HG03378 (cell line): ENCODE data around the gene GALNT2.

Experiments used
- ATAC-seq: cut with Tn5 transposase; IDR thresholded peaks from one replicate; pipeline ENCODE4 v1.9.1; 2021; ENCODE audit warnings: mild to moderate bottlenecking, moderate library complexity; ENCODE audit not compliant: unreplicated experiment

GALNT2 gene

DNA sequence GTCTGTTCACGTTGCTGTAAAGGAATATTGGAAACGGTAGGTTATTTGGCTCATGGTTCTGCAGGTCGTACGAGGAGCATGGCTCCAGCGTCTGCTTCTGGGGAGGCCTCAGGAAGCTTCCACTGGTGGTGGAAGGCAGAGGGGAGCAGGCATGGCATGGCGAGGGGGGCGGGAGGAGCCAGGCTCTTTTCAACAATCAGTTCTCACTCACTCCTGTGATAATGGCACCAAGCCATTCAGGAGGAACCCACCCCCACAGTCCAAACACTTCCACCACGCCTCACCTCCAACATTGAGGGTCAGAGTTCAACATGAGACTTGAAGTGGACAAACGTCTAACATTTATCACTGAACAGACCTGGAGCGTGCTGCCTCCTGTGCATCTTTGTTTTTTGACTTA is 217.9 kb downstream of the GALNT2 start:
- ATAC-seq = no peak

- ATAC-seq = no peak
These were observed 218.3 kb downstream of the GALNT2 start for GRCh38 chr1:230285351-230285750.

- ATAC-seq = no peak
These were observed 219.3 kb downstream of the GALNT2 start for GRCh38 chr1:230286166-230286889.

- no peak for ATAC-seq
These were observed 219.8 kb downstream of the GALNT2 start for GRCh38 chr1:230286890-230287269.

DNA sequence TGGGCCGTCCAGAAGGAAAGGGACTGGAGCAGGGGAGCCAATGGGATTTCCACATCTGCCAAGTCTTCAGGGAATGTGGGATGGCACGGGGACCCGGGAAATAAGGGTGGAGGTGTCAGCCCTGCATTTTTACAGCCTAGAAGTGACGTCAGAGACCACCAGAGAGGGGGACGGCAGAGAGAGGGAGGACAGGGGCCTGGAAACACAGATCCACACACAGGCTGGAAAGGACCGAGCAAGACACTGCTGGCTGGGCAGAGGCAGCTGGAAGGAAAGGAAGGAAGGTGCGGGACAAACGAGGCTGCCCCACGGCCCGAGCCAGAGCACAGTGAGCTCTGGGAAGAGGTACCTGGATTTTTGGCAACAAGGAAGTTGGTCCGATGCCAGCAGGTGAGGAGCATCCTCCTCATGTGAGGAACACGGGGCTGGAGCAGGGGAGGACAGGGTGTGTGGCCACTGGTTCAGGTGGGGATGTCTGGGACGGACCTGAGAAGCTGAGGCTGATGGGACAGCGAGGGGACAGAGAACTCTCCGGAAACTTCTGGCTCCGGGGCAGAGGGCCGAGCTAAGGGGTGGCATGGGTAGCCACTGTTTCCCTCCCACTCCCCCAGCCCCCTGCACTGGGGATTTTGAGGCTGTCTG is 220.8 kb downstream of the GALNT2 start:
- no peak for ATAC-seq

GRCh38 chr1:230288641-230289349 is 221.8 kb downstream of the GALNT2 start:
- no peak for ATAC-seq

GRCh38 chr1:230289350-230289644 is 222.3 kb downstream of the GALNT2 start:
- ATAC-seq = no peak

DNA sequence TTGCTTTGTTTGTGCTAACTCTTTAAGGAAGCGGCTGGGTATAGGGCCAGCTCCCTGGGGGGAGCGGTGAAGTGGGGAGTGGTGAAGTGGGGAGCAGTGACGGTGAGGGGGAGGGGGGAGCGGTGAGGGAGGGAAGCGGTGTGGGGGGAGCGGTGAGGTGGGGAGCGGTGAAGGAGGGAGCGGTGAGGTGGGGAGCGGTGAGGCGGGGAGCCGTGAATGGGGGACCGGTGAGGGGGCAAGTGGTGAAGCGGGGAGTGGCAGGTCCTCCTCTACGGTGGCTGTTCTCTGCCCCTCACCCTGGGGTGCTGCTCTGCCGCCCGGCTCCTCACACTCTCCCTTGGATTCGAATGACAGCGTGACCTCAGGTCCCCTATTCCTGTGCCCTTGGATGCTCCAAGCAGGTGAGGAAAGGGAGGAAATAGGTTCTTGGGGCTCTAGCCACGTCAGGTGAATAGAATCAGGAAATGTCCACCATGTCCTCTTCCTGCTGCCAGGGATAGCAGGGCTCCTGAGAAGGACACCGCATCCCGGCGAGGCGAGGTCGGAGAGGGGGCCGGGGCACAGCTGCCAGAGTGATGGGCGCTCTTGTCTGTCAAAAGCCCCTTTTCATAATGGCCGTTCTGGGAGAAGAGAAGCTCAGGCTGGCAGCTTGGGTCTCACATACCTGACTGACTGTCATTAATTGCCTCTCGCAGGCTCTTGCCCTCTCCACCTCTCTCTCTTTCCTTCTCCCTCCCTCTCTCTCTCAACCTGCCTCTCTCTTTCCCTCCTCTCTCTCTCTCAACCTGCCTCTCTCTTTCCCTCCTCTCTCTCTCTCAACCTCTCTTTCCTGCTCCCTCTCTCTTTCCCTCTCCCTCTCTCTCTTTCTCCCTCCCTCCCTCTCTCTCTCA is 224.9 kb downstream of the GALNT2 start:
- ATAC-seq = no peak

DNA sequence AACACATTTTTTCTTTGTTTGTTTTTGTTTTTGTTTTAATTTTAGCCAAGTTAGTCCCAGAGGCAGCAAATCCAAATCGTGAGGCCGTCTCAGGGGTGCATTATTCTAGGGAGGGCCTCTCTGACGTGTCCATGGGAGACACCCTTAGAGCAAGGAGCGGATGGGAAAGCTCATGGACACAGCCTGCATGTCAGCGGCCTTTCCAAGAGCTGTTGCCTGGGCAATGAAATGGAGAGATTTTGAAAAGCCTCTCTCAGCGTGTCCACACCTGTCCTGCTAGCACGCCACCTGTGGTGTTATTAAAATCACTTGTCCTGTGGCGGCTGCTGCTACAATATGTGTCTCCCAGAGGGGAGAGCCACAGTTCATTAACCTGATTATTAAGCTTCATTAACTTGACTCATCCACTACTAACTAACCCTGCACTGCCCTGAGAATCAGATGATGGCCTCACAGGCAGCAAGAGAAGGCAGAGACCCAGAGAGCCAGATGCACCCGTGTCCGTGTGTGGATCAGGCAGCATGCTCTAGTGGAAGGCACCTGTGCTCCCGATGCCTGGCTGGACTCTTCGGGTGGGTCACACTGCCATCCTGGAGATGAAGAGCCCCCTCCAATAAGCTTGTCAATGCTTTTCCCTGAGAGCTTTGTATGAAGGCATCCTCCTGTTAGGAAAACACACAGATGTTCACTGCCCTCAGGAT is 225.8 kb downstream of the GALNT2 start:
- no peak for ATAC-seq

DNA sequence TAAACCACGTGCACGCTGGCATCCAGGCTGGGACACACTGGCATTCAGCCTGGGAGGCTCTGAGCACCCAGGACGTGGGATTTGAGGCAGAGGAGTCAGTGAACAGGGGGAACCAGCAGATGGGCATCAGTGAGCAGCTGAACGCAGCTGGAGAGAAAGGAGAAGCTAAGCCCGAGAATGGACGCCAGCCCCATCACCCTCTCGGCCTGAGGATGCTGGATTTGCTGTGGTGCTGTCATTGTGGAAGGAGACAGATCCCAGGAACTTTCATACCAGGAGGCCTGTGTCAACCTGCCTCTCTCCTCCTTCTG is 226.3 kb downstream of the GALNT2 start:
- ATAC-seq = no peak

- ATAC-seq = no peak
These were observed 228.3 kb downstream of the GALNT2 start for GRCh38 chr1:230295367-230295766.

DNA sequence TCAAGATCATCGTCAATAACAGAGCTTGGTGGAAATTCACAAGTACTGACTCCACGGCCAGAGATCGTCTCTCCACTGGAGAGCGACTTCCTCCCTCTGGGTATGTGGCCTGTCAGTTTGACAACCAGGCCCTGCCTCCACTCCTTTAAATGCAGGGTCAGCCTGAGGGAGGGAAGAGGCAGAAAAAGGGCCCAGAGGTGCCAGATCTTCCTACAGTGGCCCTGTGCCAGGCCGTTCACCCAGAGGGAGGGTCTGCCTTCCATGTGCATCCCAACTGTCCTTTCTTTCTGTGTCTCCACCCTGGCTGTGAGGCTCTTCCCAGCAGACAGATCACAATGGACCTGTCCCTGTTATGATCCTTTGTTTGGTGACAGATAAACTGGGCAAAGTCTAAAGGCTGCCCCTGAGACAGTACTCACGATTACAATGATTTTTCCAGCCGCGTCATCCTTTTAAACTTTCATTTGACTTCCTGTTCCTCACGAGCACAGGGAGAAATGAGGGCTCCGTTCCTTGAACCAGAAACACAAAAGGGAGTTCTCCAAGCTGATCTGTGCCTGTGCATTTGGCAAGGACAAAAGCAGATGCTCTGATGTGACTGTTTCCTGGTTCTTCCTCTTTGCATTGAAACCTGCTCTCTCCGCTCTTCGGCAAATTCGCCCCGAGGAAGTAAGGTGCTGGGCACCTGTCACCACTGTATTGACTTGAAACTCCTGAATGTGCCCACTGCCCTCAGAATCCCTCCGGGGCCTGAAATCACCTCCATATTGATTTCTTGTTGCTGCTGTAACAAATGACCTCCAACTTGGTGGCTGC is 232.4 kb downstream of the GALNT2 start:
- ATAC-seq = no peak

- ATAC-seq = no peak
These were observed 233.6 kb downstream of the GALNT2 start for GRCh38 chr1:230300322-230301301.

GRCh38 chr1:230301322-230301721 is 234.3 kb downstream of the GALNT2 start:
- no peak for ATAC-seq

GRCh38 chr1:230301822-230302221 is 234.8 kb downstream of the GALNT2 start:
- ATAC-seq = no peak

DNA sequence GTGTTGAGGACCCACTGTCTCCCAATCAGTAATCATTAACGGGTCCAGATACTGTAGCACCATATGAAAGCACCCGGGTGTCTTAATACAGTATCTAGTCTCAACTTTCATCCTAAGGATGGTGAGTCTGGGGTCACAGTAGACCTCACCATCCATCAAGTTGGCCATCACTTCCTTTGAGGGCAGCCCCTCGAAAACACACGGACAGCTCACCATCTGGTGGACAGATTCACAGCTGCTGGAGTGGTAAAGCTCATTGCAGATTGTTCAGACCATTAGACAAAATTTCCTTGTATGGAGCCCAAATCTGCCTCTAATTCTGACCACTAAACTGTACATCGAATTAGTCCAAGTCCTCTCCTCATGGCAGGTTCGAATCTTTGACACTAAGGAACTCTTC is 236.0 kb downstream of the GALNT2 start:
- ATAC-seq = no peak

GRCh38 chr1:230303822-230304221 is 236.8 kb downstream of the GALNT2 start:
- ATAC-seq = no peak

DNA sequence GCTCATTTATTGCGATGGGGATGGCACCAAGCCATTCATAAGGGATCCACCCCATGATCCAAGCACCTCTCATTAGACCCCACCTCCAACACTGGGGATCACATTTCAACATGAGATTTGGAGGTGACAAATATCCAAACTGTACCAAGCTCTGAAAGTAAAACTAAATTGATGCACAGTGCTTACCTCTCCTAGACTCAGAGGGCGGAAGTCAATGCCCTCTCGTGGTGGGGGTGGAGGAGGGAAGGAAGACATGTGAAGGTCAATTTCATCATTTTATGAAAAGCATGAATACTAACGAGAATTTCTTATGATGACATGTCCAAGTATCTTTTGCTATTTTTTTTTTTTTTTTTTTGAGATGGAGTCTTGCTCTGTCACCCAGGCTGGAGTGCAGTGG is 239.1 kb downstream of the GALNT2 start:
- no peak for ATAC-seq

DNA sequence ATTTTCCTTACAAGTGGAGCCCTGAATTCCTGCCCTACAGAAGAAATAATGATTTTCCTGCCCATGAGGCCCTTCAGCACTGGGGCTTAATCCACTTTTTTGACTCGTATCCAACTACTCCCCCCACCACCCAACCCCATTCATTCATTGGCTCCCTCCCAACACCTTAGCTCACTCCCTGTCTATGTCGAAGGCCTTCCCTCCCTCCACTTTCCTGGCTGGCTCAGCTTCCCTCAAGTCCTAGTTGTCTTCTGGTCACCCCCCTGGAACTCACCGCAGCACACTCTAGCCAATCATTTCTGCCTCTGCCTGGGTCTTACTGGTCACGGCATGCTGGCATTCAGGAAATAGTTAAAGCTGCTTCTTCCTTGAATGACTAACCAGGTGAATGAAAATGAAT is 240.2 kb downstream of the GALNT2 start:
- ATAC-seq = no peak
